K562 (cell line): ENCODE measurements around the gene GPX5. TPM values are rescaled to one million over a fixed set of nuclear protein-coding genes. Genes with fewer than 3 reads are reported as not detected.
A peak's percentile ranks its signal among the peaks of the same experiment; 100 is the strongest.

Experiments
- AFF1 ChIP-seq, 2 experiments: fragments of 450-650 bp; IDR thresholded peaks; 2 replicates each; pipeline ENCODE4 v1.6.1; 2018; ENCODE audit warnings: mild to moderate bottlenecking in 2 of 2, low read depth in 1 of 2; ENCODE audit not compliant: partially characterized antibody in 2 of 2
- BHLHE40 ChIP-seq: IDR thresholded peaks from 2 replicates; pipeline ENCODE4 v1.6.1; 2011; ENCODE audit warnings: low read length, improper control_type of control experiment
- CBFB ChIP-seq: sonication (generic); formaldehyde crosslinking; IDR thresholded peaks from 2 replicates; pipeline ENCODE4 v1.4.0; 2020; ENCODE audit warnings: mild to moderate bottlenecking, missing genetic modification reagents
- CREB3 ChIP-seq: fragments of 450-650 bp; conservative IDR thresholded peaks from 2 replicates; pipeline ENCODE4 v1.6.1; 2016; ENCODE audit warnings: missing genetic modification characterization, low read depth, mild to moderate bottlenecking, missing compliant biosample characterization, moderate library complexity
- EGR1 ChIP-seq: fragments of 450-650 bp; conservative IDR thresholded peaks from 2 replicates; pipeline ENCODE4 v1.6.1; 2017; ENCODE audit warnings: mild to moderate bottlenecking
- HCFC1 ChIP-seq: IDR thresholded peaks from 2 replicates; pipeline ENCODE4 v1.6.1; 2012; ENCODE audit warnings: low read depth, low read length, improper control_type of control experiment
- KLF1 ChIP-seq: fragments of 450-650 bp; IDR thresholded peaks from 2 replicates; pipeline ENCODE4 v1.6.1; 2016; ENCODE audit warnings: missing genetic modification characterization, missing compliant biosample characterization
- L3MBTL2 ChIP-seq: fragments of 450-650 bp; IDR thresholded peaks from 2 replicates; pipeline ENCODE4 v1.6.1; 2016; ENCODE audit warnings: mild to moderate bottlenecking, moderate library complexity
- SMC3 ChIP-seq: conservative IDR thresholded peaks from 2 replicates; pipeline ENCODE4 v1.6.1; 2011; ENCODE audit warnings: low read depth, low read length, improper control_type of control experiment; ENCODE audit not compliant: insufficient read depth
- THAP7 ChIP-seq: fragments of 250-450 bp; sonication (Bioruptor Pico); IDR thresholded peaks from 2 replicates; pipeline ENCODE4 v1.5.0; 2021
- ZNF24 ChIP-seq: fragments of 450-650 bp; IDR thresholded peaks from 2 replicates; pipeline ENCODE4 v1.6.1; 2016
- ZNF445 ChIP-seq: fragments of 250-450 bp; sonication (Bioruptor Pico); IDR thresholded peaks from 2 replicates; pipeline ENCODE4 v1.4.0; 2020; ENCODE audit warnings: low read depth, mild to moderate bottlenecking, moderate library complexity
- ZNF592 ChIP-seq: fragments of 450-650 bp; IDR thresholded peaks from 2 replicates; pipeline ENCODE4 v1.6.1; 2017; ENCODE audit warnings: antibody characterized with exemption, mild to moderate bottlenecking
- ZNF740 ChIP-seq, 3 experiments: fragments of 200-800 bp in 1 of 3; sonication (Bioruptor generic) in 1 of 3; sonication (generic) in 1 of 3; formaldehyde crosslinking in 1 of 3; IDR thresholded peaks; 2 replicates each; pipeline versions ENCODE4 v1.6.1 to v1.8.0; 2016 to 2022; ENCODE audit warnings: mild to moderate bottlenecking in 2 of 3, missing compliant biosample characterization in 2 of 3, missing genetic modification characterization in 2 of 3, missing genetic modification reagents in 1 of 3
- ZNF76 ChIP-seq: fragments of 250-450 bp; sonication (Bioruptor Pico); IDR thresholded peaks from 2 replicates; pipeline ENCODE4 v1.4.0; 2020; ENCODE audit warnings: mild to moderate bottlenecking, moderate library complexity, borderline replicate concordance
- polyA plus RNA-seq, 8 experiments: library from polyadenylated mRNA; depleted of rRNA in 4 of 8; stranded (reverse) in 5 of 8; unstranded in 3 of 8; fragments of >200 nt; fragmentation: Nextera tagmentation in 2 of 8; fragmentation: Illumina TruSeq in 1 of 8; extraction: Ambion mirVana in 2 of 8; extraction: Trizol in 1 of 8; gene quantifications; 2 replicates each; pipeline versions ENCODE4 v1.2.1 to v1.2.3, GENCODE V29; 2011 to 2014; ENCODE audit warnings: inconsistent platforms in 1 of 8, missing spikeins in 1 of 8
- total RNA-seq, 7 experiments: library from RNA; depleted of rRNA in 6 of 7; stranded (reverse); fragments of >200 nt in 6 of 7; fragmentation: Illumina TruSeq in 2 of 7; extraction: Trizol in 2 of 7; gene quantifications; 2 replicates each; pipeline versions ENCODE4 v1.2.1 to v1.2.3, GENCODE V29; 2011 to 2021; ENCODE audit warnings: low replicate concordance in 1 of 7

Gene GPX5
- total and polyA plus RNA-seq, 9 of the 15 experiments (the other 6 are each of a cell fraction or from before 2014, with no cell fraction given), result 0.07 to 0.18 (median 0.15) TPM; not detected in 6

GRCh38 chr6:28542440-28543296 lies 17.0 kb downstream of the GPX5 start (continued):
- TF ChIP-seq CREB3 (tag) (peak; percentile 54), ZNF24 (peak; percentile 73), HCFC1 (peak; percentile 53), SMC3 (peak; percentile 76), ZNF445 (CRISPR knock-in tag) (0 out of 2 replicates have a peak, but pooled peaks have one; percentile 15), ZNF740 (CRISPR knock-in tag; IDR thresholded peaks at IDR 0.05) (0 out of 2 replicates have a peak, but pooled peaks have one; percentile 63), ZNF740 (tag; IDR thresholded peaks at IDR 0.05) (no peak), L3MBTL2 (peak; percentile 90), BHLHE40 (peak; percentile 69), EGR1 (peak; percentile 85), KLF1 (tag) (peak; percentile 75), AFF1 (IDR thresholded peaks at IDR 0.05; ENCODE audit: low read depth in 1 of 2, partially characterized antibody in 2 of 2) (peak; percentile 63 to 82), THAP7 (no peak), CBFB (peak; percentile 90), ZNF76 (CRISPR knock-in tag) (no peak), ZNF592 (peak; percentile 93)
